Peyer's patch (tissue), 4 donors: ENCODE data around the gene BCAS3.

Experiments used
- POLR2A ChIP-seq, 2 donors: fragments of 450-650 bp; IDR thresholded peaks; one replicate each; pipeline ENCODE4 v1.5.1; 2017; ENCODE audit warnings: antibody characterized with exemption in 2 of 2, mild to moderate bottlenecking in 2 of 2, moderate library complexity in 2 of 2
- TF ChIP-seq, protein P1 (sequence below), 6 experiments: fragments of 450-650 bp in 4 of 6; fragments of 200-600 bp in 2 of 6; sonication (generic) in 1 of 6; IDR thresholded peaks; one replicate each; pipeline ENCODE4 v1.5.1; 2017 to 2019; ENCODE audit warnings: antibody characterized with exemption in 6 of 6, mild to moderate bottlenecking in 3 of 6, moderate library complexity in 1 of 6

DNA sequence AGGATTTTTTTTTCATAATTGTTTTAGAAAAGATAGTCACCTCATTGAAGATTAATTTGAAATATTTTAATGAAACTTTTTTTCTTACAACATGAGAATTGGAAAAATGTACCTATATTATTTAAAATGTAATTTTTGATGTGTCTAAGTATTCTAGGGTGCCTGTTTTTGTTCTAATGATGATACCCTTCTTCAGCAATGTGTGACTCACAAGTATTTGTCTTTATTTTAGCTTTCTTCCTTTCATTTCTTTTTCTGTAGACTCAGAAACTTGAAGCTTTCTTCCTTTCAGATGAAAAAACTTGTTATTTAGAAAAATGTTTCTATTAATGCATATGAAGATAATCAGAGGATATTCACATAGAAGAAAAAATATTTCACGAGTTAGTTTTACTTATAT, 231.8 kb downstream of the BCAS3 start:
- TF ChIP-seq, protein P1, sequence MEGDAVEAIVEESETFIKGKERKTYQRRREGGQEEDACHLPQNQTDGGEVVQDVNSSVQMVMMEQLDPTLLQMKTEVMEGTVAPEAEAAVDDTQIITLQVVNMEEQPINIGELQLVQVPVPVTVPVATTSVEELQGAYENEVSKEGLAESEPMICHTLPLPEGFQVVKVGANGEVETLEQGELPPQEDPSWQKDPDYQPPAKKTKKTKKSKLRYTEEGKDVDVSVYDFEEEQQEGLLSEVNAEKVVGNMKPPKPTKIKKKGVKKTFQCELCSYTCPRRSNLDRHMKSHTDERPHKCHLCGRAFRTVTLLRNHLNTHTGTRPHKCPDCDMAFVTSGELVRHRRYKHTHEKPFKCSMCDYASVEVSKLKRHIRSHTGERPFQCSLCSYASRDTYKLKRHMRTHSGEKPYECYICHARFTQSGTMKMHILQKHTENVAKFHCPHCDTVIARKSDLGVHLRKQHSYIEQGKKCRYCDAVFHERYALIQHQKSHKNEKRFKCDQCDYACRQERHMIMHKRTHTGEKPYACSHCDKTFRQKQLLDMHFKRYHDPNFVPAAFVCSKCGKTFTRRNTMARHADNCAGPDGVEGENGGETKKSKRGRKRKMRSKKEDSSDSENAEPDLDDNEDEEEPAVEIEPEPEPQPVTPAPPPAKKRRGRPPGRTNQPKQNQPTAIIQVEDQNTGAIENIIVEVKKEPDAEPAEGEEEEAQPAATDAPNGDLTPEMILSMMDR (IDR thresholded peaks at IDR 0.05): no peak
- no peak for TF ChIP-seq POLR2A (IDR thresholded peaks at IDR 0.05)
